ENCODE results near the gene PARG.
"Not testable (repeated sequence)": the region's sequence is repeated elsewhere in the genome, so short reads cannot be mapped to it uniquely, and the experiment has no call there.

Gene PARG

GRCh38 chr10:49849520-49849919 is 92.3 kb downstream of the PARG start:
- H4K20me1 ChIP-seq (ENCODE audit: insufficient read depth, low read length); H3K4me1 ChIP-seq (ENCODE audit: low read length); H3K4me2 ChIP-seq (ENCODE audit: low read depth, low read length); H2AFZ ChIP-seq (ENCODE audit: low read length); H3K9ac ChIP-seq (ENCODE audit: low read length); H3K9me3 ChIP-seq (replicated peaks; ENCODE audit: insufficient read depth, low read length); H3K9me2 ChIP-seq (replicated peaks; ENCODE audit: insufficient read depth, low read length); H3K36me3 ChIP-seq (replicated peaks; ENCODE audit: insufficient read depth, low read length); H3F3A ChIP-seq (ENCODE audit: insufficient read depth, low read length); H3K27ac ChIP-seq (ENCODE audit: low read length); DNase-seq; H3K27me3 ChIP-seq (replicated peaks; ENCODE audit: insufficient read depth, low read length); H3K79me2 ChIP-seq (ENCODE audit: low read length); H3K4me3 ChIP-seq (ENCODE audit: low read length): not testable (repeated sequence)

GRCh38 chr10:49844775-49845595 is 96.8 kb downstream of the PARG start:
- Histone ChIP-seq H3K4me3 (ENCODE audit: low read length) (no peak overlapping the region), H3K4me2 (ENCODE audit: low read depth, low read length) (no peak overlapping the region), H3K36me3 (replicated peaks; ENCODE audit: insufficient read depth, low read length) (no peaks in the 10 kb centered on the region), H3K9me3 (replicated peaks; ENCODE audit: insufficient read depth, low read length) (no peaks in the 10 kb centered on the region), H3K79me2 (ENCODE audit: low read length) (no peaks in the 10 kb centered on the region), H3K27ac (ENCODE audit: low read length) (no peak overlapping the region), H3K9me2 (replicated peaks; ENCODE audit: insufficient read depth, low read length) (no peaks in the 10 kb centered on the region), H4K20me1 (ENCODE audit: insufficient read depth, low read length) (no peaks in the 10 kb centered on the region), H3K9ac (ENCODE audit: low read length) (no peak overlapping the region), H3F3A (ENCODE audit: insufficient read depth, low read length) (no peaks in the 10 kb centered on the region), H2AFZ (ENCODE audit: low read length) (no peak overlapping the region), H3K4me1 (ENCODE audit: low read length) (no peaks in the 10 kb centered on the region), H3K27me3 (replicated peaks; ENCODE audit: insufficient read depth, low read length) (no peaks in the 10 kb centered on the region)
- no peak for DNase-seq
- TF ChIP-seq EZH2phosphoT487 (IDR thresholded peaks at IDR 0.05; ENCODE audit: low read length) (no peak), EZH2 (optimal IDR thresholded peaks at IDR 0.05; ENCODE audit: low read depth, low read length) (no peak), CTCF (IDR thresholded peaks at IDR 0.05; ENCODE audit: low read length) (no peak)

DNA sequence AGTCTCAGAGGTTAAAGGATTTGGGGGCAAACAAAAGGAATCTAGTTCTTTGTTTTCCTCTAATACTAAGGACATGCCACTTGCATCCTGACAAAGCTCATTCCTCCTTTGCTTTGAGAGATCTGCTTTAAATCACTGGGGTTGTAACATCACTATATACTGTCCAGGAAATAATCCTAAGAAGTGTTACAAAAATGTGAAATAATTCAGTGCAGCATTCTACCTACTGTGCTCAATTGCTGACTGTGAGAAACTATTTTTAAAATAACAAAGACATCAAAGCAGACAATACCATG is 99.5 kb downstream of the PARG start:
- not testable (repeated sequence) for H3K9ac ChIP-seq (ENCODE audit: low read length); DNase-seq; H3K79me2 ChIP-seq (ENCODE audit: low read length); H3K27me3 ChIP-seq (replicated peaks; ENCODE audit: insufficient read depth, low read length); H4K20me1 ChIP-seq (ENCODE audit: insufficient read depth, low read length); H3F3A ChIP-seq (ENCODE audit: insufficient read depth, low read length); H3K9me2 ChIP-seq (replicated peaks; ENCODE audit: insufficient read depth, low read length); H2AFZ ChIP-seq (ENCODE audit: low read length); H3K4me3 ChIP-seq (ENCODE audit: low read length); H3K4me2 ChIP-seq (ENCODE audit: low read depth, low read length); H3K9me3 ChIP-seq (replicated peaks; ENCODE audit: insufficient read depth, low read length); H3K4me1 ChIP-seq (ENCODE audit: low read length); H3K27ac ChIP-seq (ENCODE audit: low read length); H3K36me3 ChIP-seq (replicated peaks; ENCODE audit: insufficient read depth, low read length)

DNA sequence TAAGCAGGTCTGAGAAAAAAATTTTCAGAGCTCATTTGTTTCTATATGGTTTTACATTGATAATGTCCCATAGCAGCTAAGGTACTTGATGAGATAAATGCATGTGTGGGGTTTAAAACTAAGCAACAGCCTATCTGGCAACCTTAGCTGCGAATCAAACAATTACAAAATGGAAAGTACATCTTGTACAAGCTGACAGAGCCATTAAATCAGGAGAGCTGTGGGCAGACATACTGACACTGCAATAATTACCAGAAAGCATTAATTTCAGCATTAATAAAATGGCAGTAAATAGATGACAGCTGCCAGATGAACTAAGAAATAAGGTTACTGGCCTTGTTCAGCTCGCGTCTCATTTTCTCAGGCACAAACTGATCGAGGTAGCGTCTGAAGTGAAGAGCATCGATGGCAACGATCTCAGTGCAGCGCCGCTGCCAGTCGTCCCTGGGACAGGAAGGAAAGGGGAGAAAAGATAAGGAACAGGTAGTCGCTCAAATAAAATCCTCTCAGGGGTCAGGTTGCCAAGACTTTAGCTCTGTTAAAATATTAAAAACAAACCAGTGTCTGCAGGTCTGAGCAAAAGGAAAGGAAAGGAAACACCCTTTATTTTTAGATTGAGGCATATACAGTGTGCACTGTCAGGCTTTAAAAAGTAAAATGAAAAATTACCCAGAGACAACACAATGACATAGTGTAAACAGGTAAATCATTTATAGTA is 100.1 kb downstream of the PARG start:
- Histone ChIP-seq H4K20me1 (ENCODE audit: insufficient read depth, low read length) (no peaks in the 10 kb centered on the region), H3K36me3 (replicated peaks; ENCODE audit: insufficient read depth, low read length) (no peaks in the 10 kb centered on the region), H3K9me3 (replicated peaks; ENCODE audit: insufficient read depth, low read length) (no peaks in the 10 kb centered on the region), H3K4me3 (ENCODE audit: low read length) (no peak overlapping the region), H2AFZ (ENCODE audit: low read length) (no peak overlapping the region), H3K79me2 (ENCODE audit: low read length) (no peaks in the 10 kb centered on the region), H3K27ac (ENCODE audit: low read length) (no peak overlapping the region), H3K27me3 (replicated peaks; ENCODE audit: insufficient read depth, low read length) (no peaks in the 10 kb centered on the region), H3K9ac (ENCODE audit: low read length) (no peak overlapping the region), H3F3A (ENCODE audit: insufficient read depth, low read length) (no peaks in the 10 kb centered on the region), H3K9me2 (replicated peaks; ENCODE audit: insufficient read depth, low read length) (no peaks in the 10 kb centered on the region), H3K4me2 (ENCODE audit: low read depth, low read length) (no peak overlapping the region), H3K4me1 (ENCODE audit: low read length) (no peaks in the 10 kb centered on the region)
- no peak for TF ChIP-seq CTCF (IDR thresholded peaks at IDR 0.05; ENCODE audit: low read length)
- no peak for TF ChIP-seq EZH2phosphoT487 (IDR thresholded peaks at IDR 0.05; ENCODE audit: low read length)
- TF ChIP-seq EZH2 (optimal IDR thresholded peaks at IDR 0.05; ENCODE audit: low read depth, low read length) = no peak
- no peak for DNase-seq

Measured in MM.1S (cell line).